CD14-positive monocyte (primary cell): Measurements from ENCODE around the gene KLK14. TPM values are rescaled to one million over a fixed set of nuclear protein-coding genes. Genes with fewer than 3 reads are reported as not detected.

Source experiments
- DNase-seq, 3 donors: peaks; one replicate each; pipeline ENCODE4 v3.0.0-alpha.2; 2011 to 2022
- H2AFZ ChIP-seq: 2 replicates; pipeline ENCODE4 v1.6.0; 2012; ENCODE audit warnings: mild to moderate bottlenecking, low read depth, low read length, inconsistent platforms; ENCODE audit not compliant: insufficient read depth, poor library complexity, severe bottlenecking
- H3K27ac ChIP-seq, 2 donors: 1 replicate in 1 of 2; 2 replicates in 1 of 2; pipeline ENCODE4 v1.5.1; 2012 to 2013; ENCODE audit warnings: low read length in 2 of 2, control low read depth in 1 of 2, inconsistent platforms in 1 of 2, low read depth in 1 of 2, mild to moderate bottlenecking in 1 of 2
- H3K27me3 ChIP-seq, 2 donors: one replicate each; pipeline versions ENCODE4 v1.6.0 to v1.6.1; 2011 to 2013; ENCODE audit warnings: low read length in 2 of 2; ENCODE audit not compliant: control insufficient read depth in 2 of 2, insufficient read depth in 2 of 2
- H3K36me3 ChIP-seq, 2 donors: replicated peaks in 1 of 2; 1 replicate in 1 of 2; 2 replicates in 1 of 2; pipeline versions ENCODE4 v1.5.1 to v1.6.1; 2012 to 2013; ENCODE audit warnings: low read length in 2 of 2, control low read depth in 1 of 2, inconsistent platforms in 1 of 2, mild to moderate bottlenecking in 1 of 2; ENCODE audit not compliant: insufficient read depth in 2 of 2, control insufficient read depth in 1 of 2
- H3K4me1 ChIP-seq, 2 donors: 1 replicate in 1 of 2; 2 replicates in 1 of 2; pipeline versions ENCODE4 v1.5.1 to v1.6.1; 2012 to 2013; ENCODE audit warnings: low read length in 2 of 2, control low read depth in 1 of 2, inconsistent platforms in 1 of 2, mild to moderate bottlenecking in 1 of 2, moderate library complexity in 1 of 2; ENCODE audit not compliant: insufficient read depth in 2 of 2, control insufficient read depth in 1 of 2
- H3K4me2 ChIP-seq: replicated peaks from 2 replicates; pipeline ENCODE3; 2012; ENCODE audit warnings: low read length, moderate library complexity, mild to moderate bottlenecking; ENCODE audit not compliant: poor library complexity, severe bottlenecking; ENCODE audit errors: extremely low read depth
- H3K4me3 ChIP-seq, 3 experiments: fragments of 200-600 bp in 1 of 3; sonication (generic) in 1 of 3; replicated peaks in 1 of 3; 1 replicate in 2 of 3; 2 replicates in 1 of 3; pipeline ENCODE4 v1.5.1; 2011 to 2013; ENCODE audit warnings: low read length in 3 of 3, mild to moderate bottlenecking in 3 of 3, control low read depth in 2 of 3, low read depth in 2 of 3, inconsistent platforms in 1 of 3, moderate library complexity in 1 of 3
- H3K79me2 ChIP-seq: 2 replicates; pipeline ENCODE4 v1.6.0; 2012; ENCODE audit warnings: mild to moderate bottlenecking, control low read depth, inconsistent platforms, low read length, moderate library complexity; ENCODE audit not compliant: insufficient read depth
- H3K9ac ChIP-seq: 2 replicates; pipeline ENCODE4 v1.6.0; 2017; ENCODE audit warnings: low read length, mild to moderate bottlenecking; ENCODE audit not compliant: insufficient read depth, poor library complexity, severe bottlenecking
- H3K9me3 ChIP-seq, 2 donors: replicated peaks in 1 of 2; 1 replicate in 1 of 2; 2 replicates in 1 of 2; pipeline versions ENCODE4 v1.5.1 to v1.6.1; 2012 to 2013; ENCODE audit warnings: low read length in 2 of 2, control low read depth in 1 of 2; ENCODE audit not compliant: control insufficient read depth in 1 of 2, insufficient read depth in 1 of 2
- H4K20me1 ChIP-seq: 2 replicates; pipeline ENCODE4 v1.6.0; 2012; ENCODE audit warnings: mild to moderate bottlenecking, low read length, control low read depth, moderate library complexity; ENCODE audit not compliant: insufficient read depth
- H3K27ac Mint-ChIP-seq, 7 donors: one replicate each; pipeline ENCODE4 v1.8.0; 2020; ENCODE audit warnings: mild to moderate bottlenecking in 7 of 7, mixed read lengths in 7 of 7, moderate library complexity in 6 of 7, inconsistent platforms in 2 of 7
- H3K27me3 Mint-ChIP-seq, 3 donors: one replicate each; pipeline ENCODE4 v1.8.0; 2021 to 2022; ENCODE audit warnings: low read depth in 3 of 3, mild to moderate bottlenecking in 3 of 3, mixed read lengths in 3 of 3, moderate library complexity in 3 of 3, inconsistent platforms in 1 of 3
- H3K36me3 Mint-ChIP-seq, 2 donors: one replicate each; pipeline ENCODE4 v1.8.0; 2020; ENCODE audit warnings: mixed read lengths in 2 of 2, inconsistent platforms in 1 of 2, mild to moderate bottlenecking in 1 of 2
- H3K4me1 Mint-ChIP-seq: one replicate; pipeline ENCODE4 v1.8.0; 2020; ENCODE audit warnings: mild to moderate bottlenecking, mixed read lengths
- H3K4me3 Mint-ChIP-seq, 2 donors: one replicate each; pipeline ENCODE4 v1.8.0; 2020; ENCODE audit warnings: mild to moderate bottlenecking in 2 of 2, mixed read lengths in 2 of 2, moderate library complexity in 1 of 2
- H3K9me3 Mint-ChIP-seq, 7 donors: one replicate each; pipeline ENCODE4 v1.8.0; 2020 to 2022; ENCODE audit warnings: mixed read lengths in 7 of 7, mild to moderate bottlenecking in 6 of 7, moderate library complexity in 6 of 7, inconsistent platforms in 2 of 7
- CTCF ChIP-seq: fragments of 200-600 bp; IDR thresholded peaks from one replicate; pipeline ENCODE4 v1.8.0; 2022; ENCODE audit warnings: antibody characterized with exemption, mild to moderate bottlenecking
- WGBS: methylation state at CpG from one replicate; pipeline ENCODE4 v1.1.5; 2013; ENCODE audit warnings: missing lambda C conversion rate; ENCODE audit not compliant: insufficient coverage; 5-methylcytosine and 5-hydroxymethylcytosine counted together
- intact Hi-C, 2 donors: fragments of 100-400 bp; cut with micrococcal nuclease; formaldehyde crosslinking; loops; one replicate each; pipeline versions ENCODE4 v1.15.0 to v1.15.1; 2023
- polyA plus RNA-seq, 3 donors: library from polyadenylated mRNA; depleted of rRNA in 1 of 3; unstranded in 2 of 3; stranded (reverse) in 1 of 3; fragments of 300-500 nt in 2 of 3; fragments of >200 nt in 1 of 3; fragmentation: Illumina TruSeq in 2 of 3; gene quantifications; 1 replicate in 2 of 3; 2 replicates in 1 of 3; pipeline ENCODE4 v1.2.3, GENCODE V29; 2012 to 2021

Gene KLK14
- polyA plus RNA-seq, 3 donors, result 0.29 TPM; not detected in 2

- Histone ChIP-seq H2AFZ (no peak overlapping the region), H3K4me1 (peaks cover 13 to 17% of the 10 kb centered on the region in 2 donors), H3K9me3 (no peaks in the 10 kb centered on the region), H3K79me2 (peaks cover 53% of the 10 kb centered on the region), H3K4me2 (no peak overlapping the region), H4K20me1 (peaks cover 36% of the 10 kb centered on the region), H3K36me3 (peaks cover 21 to 69% of the 10 kb centered on the region in 2 donors), H3K27me3 (no peaks in the 10 kb centered on the region), H3K27ac (no peak overlapping the region), H3K4me3 (no peak overlapping the region), H3K9ac (no peak overlapping the region)
- Mint-ChIP-seq H3K27me3 (peaks cover 0 to 3% (median 2%) of the 10 kb centered on the region in 3 donors), H3K36me3 (peaks cover 53 to 66% of the 10 kb centered on the region in 2 donors), H3K27ac (peak overlapping the region in 2 of 7 donors; percentile 31 to 63), H3K9me3 (peaks cover 0 to 3% (median 0%) of the 10 kb centered on the region in 7 donors), H3K4me1 (peaks cover 35% of the 10 kb centered on the region), H3K4me3 (no peak overlapping the region)
- DNase-seq, result no peak
- WGBS, result no CpG with 5 or more reads among the region's 7 CpGs
- intact Hi-C loops, result loop anchor here (10.0 kb wide), 1 partner anchor 492 kb away; no protein-coding TSS in a partner anchor
- TF ChIP-seq CTCF, result no peak
Measured at GRCh38 chr19:51102991-51103390, 20.3 kb upstream of the KLK14 start.

GRCh38 chr19:51101171-51101865 lies 18.6 kb upstream of the KLK14 start:
- Histone ChIP-seq H3K4me1 (peaks cover 10 to 13% of the 10 kb centered on the region in 2 donors), H3K36me3 (peaks cover 24 to 72% of the 10 kb centered on the region in 2 donors), H3K4me2 (no peak overlapping the region), H3K9ac (no peak overlapping the region), H3K79me2 (peaks cover 36% of the 10 kb centered on the region), H3K27ac (peak overlapping the region in 1 of 2 donors; percentile 13), H3K9me3 (no peaks in the 10 kb centered on the region), H4K20me1 (peaks cover 33% of the 10 kb centered on the region), H2AFZ (no peak overlapping the region), H3K27me3 (no peaks in the 10 kb centered on the region), H3K4me3 (no peak overlapping the region)
- Mint-ChIP-seq H3K36me3 (peaks cover 57 to 70% of the 10 kb centered on the region in 2 donors), H3K4me3 (no peak overlapping the region), H3K27ac (peak overlapping the region in 3 of 7 donors; percentile 45 to 79 (median 73)), H3K9me3 (peaks cover 0 to 3% (median 0%) of the 10 kb centered on the region in 7 donors), H3K27me3 (peaks cover 0 to 2% (median 1%) of the 10 kb centered on the region in 3 donors), H3K4me1 (peaks cover 33% of the 10 kb centered on the region)
- no CpG with 5 or more reads among the region's 5 CpGs for WGBS
- intact Hi-C loops, result loop anchor here (10.0 kb wide), 1 partner anchor 493 kb away; no protein-coding TSS in a partner anchor
- no peak for DNase-seq
- no peak for TF ChIP-seq CTCF
